ENCODE data around the gene PXYLP1. TPM values are rescaled to one million over a fixed set of nuclear protein-coding genes. Genes with fewer than 3 reads are reported as not detected.

The PXYLP1 gene
- total RNA-seq, 4 donors from 2014 or later: 8.6 to 34.0 (median 19.8) TPM

DNA sequence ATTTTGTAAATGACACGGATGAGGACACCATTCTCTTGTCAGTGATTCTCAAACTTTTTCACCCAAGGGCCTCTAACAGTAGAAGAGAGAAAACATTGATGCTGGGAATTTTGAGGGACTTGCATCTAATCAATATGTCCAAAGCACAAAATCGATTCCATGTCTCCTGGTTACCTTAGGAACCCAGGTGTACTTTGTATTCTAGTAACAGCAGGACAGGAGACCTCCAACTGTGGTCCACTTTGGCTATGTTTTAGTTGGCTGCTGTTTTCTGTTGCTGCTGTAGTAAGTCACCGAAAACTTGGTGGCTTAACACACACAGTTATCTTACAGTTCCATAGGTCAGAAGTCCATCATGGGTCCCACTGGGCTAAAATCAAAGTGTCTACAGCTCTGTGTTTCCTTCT is 112.2 kb downstream of the PXYLP1 start:
- Histone ChIP-seq H3K27ac (peak overlapping the region in 1 of 4 donors; percentile 1), H3K27me3 (no peaks in the 10 kb centered on the region), H3K9me3 (no peaks in the 10 kb centered on the region), H3K4me1 (peaks cover 0 to 22% (median 0%) of the 10 kb centered on the region in 4 donors), H3K4me3 (no peak overlapping the region), H3K36me3 (no peaks in the 10 kb centered on the region)
- no peak for DNase-seq
- no peak for TF ChIP-seq POLR2A (IDR thresholded peaks at IDR 0.05)
- TF ChIP-seq CTCF (IDR thresholded peaks at IDR 0.05): no peak

Other genes with a start within 250 kb of the PXYLP1 start
- gene SPSB4, start 180.5 kb upstream of the PXYLP1 start, total RNA-seq: under 1 TPM in 1 of 4 donors, not detected in 3; 0.35 TPM
- gene ZBTB38, start 136.7 kb downstream of the PXYLP1 start, total RNA-seq: 100 to 1,000 TPM; 168 to 254 (median 184) TPM

Data from Peyer's patch (tissue), 4 donors.